Stimulated activated CD8-positive, alpha-beta memory T cell treated with anti-CD3 and anti-CD28 coated beads, Interleukin-15, amount 100 ng/mL, for 24 hours (primary cell): Measurements from ENCODE around the gene BCL2.
A peak's percentile ranks its signal among the peaks of the same experiment; 100 is the strongest.

Experiments used
- DNase-seq: peaks from one replicate; pipeline ENCODE4 v3.0.0-alpha.2; 2020; ENCODE audit warnings: low read depth

The BCL2 gene

GRCh38 chr18:63326011-63326410 is 6.4 kb upstream of the BCL2 start:
- DNase-seq: no peak

- no peak for DNase-seq
These were observed 5.6 kb upstream of the BCL2 start for GRCh38 chr18:63325086-63325686.

- DNase-seq: no peak
These were observed 3.5 kb upstream of the BCL2 start for GRCh38 chr18:63322908-63323634.

- no peak for DNase-seq
These were observed 2.6 kb upstream of the BCL2 start for GRCh38 chr18:63322206-63322605.

GRCh38 chr18:63321291-63321690 is 1.7 kb upstream of the BCL2 start:
- no peak for DNase-seq

- no peak for DNase-seq
These were observed 1.4 kb upstream of the BCL2 start for GRCh38 chr18:63320975-63321265.

- peak; percentile 48 for DNase-seq
These were observed 780 bp upstream of the BCL2 start for GRCh38 chr18:63320123-63320974.

- DNase-seq: no peak
These were observed 633 bp downstream of the BCL2 start for GRCh38 chr18:63318889-63319382.

GRCh38 chr18:63317982-63318888 is 1.3 kb downstream of the BCL2 start:
- DNase-seq: peak; percentile 31

- no peak for DNase-seq
These were observed 2.0 kb downstream of the BCL2 start for GRCh38 chr18:63317556-63317946.

GRCh38 chr18:63316612-63317555 is 2.7 kb downstream of the BCL2 start:
- no peak for DNase-seq

- no peak for DNase-seq
These were observed 3.7 kb downstream of the BCL2 start for GRCh38 chr18:63315876-63316275.

- no peak for DNase-seq
These were observed 4.4 kb downstream of the BCL2 start for GRCh38 chr18:63315131-63315662.

- DNase-seq: no peak
These were observed 5.3 kb downstream of the BCL2 start for GRCh38 chr18:63314062-63314790.

GRCh38 chr18:63313396-63313917 is 6.1 kb downstream of the BCL2 start:
- no peak for DNase-seq

- no peak for DNase-seq
These were observed 6.7 kb downstream of the BCL2 start for GRCh38 chr18:63312737-63313395.

- DNase-seq: no peak
These were observed 7.6 kb downstream of the BCL2 start for GRCh38 chr18:63312019-63312409.

GRCh38 chr18:63311118-63312018 is 8.2 kb downstream of the BCL2 start:
- DNase-seq: no peak
